HG03521 (cell line): Measurements from ENCODE around the gene ECSCR.
A peak's percentile ranks its signal among the peaks of the same experiment; 100 is the strongest.
"Not testable (repeated sequence)": the region's sequence is repeated elsewhere in the genome, so short reads cannot be mapped to it uniquely, and the experiment has no call there.

ENCODE experiments used
- ATAC-seq: cut with Tn5 transposase; IDR thresholded peaks from one replicate; pipeline ENCODE4 v1.9.1; 2021; ENCODE audit warnings: mild to moderate bottlenecking, moderate library complexity; ENCODE audit not compliant: unreplicated experiment

ECSCR gene

GRCh38 chr5:139414581-139415130 is 47.9 kb downstream of the ECSCR start:
- no peak for ATAC-seq

- no peak for ATAC-seq
Observed at GRCh38 chr5:139413963-139414362, 48.6 kb downstream of the ECSCR start.

DNA sequence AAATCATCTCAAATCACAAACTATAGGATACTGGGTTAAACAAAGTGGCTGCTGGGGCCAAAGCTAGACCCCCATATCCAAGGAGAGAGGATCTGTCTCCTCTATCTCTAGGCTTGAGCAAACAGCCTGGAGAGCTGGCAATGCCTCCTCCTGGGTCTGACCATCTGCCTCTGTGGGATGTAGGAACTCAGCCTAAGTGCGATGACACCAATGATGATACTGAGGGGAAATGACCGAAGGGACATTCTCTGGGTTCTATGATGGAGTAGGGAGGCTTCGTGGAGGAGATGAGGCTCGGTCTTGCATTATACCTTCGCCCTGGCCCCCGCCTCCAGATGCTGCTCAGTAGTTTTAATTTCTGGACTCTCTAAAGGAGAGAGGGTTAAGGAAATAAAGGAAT is 49.4 kb downstream of the ECSCR start:
- ATAC-seq, result no peak

GRCh38 chr5:139410993-139411828 is 51.3 kb downstream of the ECSCR start:
- no peak for ATAC-seq

DNA sequence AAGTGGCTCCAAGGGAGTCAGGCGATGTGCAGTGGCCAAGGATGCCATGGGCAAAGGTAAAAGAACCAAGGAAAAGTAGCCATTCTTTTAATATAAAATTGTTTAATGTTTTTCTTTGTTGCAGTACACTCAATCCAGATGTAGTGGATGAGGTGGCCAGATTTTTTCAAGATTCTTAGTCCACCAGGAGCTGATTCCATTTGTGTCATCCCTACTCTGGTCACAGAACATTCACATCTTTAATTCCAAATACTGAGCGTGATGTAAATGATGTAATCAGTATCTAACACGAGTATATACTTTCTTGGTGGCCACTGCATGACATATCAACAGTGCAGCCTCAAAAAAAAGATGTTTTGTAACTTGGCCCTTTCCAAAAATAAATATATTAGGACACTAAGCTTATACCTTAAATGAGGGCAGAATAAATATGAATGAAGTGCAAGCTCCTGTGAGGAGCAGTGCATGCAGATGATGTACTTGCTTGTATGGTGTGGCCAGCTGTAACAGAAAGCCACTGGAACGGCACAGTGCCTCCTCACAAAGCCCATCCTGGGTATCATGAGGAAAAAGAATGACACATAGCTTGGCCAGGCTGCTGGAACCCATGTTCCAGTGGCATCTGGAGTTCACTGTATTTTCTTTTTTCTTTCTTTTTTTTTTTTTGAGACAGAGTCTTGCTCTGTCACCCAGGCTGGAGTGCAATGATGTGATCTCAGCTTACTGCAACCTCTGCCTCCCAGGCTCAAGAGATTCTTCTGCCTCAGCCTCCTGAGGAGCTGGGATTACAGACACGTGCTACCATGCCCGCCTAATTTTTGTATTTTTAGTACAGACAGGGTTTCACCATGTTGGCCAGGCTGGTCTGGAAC is 52.2 kb downstream of the ECSCR start:
- ATAC-seq, result no peak

- ATAC-seq, result not testable (repeated sequence)
Observed at GRCh38 chr5:139409116-139409515, 53.4 kb downstream of the ECSCR start.

- no peak for ATAC-seq
Observed at GRCh38 chr5:139408191-139408590, 54.4 kb downstream of the ECSCR start.

DNA sequence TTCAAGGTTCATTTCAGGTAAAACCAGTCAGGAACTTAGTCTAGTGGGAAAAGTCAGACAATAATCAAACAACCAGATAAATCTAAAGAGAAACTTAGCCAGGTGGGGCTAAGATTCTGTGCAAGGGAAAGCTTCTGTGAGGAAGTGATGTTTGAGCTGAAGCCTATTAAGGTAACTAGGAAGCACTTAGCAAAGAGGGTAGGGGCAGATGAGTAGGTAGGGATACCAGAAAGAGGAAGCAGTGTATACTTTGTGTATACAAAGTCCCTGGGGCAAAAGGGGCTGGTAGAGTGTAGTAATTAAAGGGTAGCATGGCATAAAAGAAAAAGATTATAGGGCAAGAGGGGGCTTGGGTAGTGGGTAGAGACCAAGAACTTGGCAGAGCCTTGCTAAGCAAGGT is 55.0 kb downstream of the ECSCR start:
- ATAC-seq, result no peak

DNA sequence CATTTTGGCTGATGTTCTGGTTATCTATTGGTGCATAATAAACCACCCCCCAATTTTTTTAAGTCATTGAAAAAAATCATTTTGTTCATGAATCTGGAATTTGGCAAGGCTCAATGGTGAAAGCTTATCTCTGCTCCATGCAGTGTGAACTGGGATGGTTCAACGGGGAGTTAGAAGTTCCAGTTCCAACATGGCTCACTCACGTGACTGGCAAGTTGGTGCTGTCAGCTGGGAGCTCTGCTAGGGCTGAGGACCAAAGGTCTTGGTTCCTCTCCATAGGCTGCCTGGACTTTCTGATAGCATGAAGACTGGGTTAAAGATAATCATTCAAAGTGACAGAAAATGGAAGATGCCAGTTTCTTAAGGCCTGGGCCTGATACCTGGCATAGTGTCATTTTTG is 55.6 kb downstream of the ECSCR start:
- no peak for ATAC-seq

- ATAC-seq, result no peak
Observed at GRCh38 chr5:139404484-139404840, 58.1 kb downstream of the ECSCR start.

- peak; percentile 85 for ATAC-seq
Observed at GRCh38 chr5:139403787-139404483, 58.6 kb downstream of the ECSCR start, which contains the start of gene SPATA24. Gene SPATA24, minus strand, starts transcription at chr5:139404089. Its CDS starts 29 bp downstream, at chr5:139404060.

DNA sequence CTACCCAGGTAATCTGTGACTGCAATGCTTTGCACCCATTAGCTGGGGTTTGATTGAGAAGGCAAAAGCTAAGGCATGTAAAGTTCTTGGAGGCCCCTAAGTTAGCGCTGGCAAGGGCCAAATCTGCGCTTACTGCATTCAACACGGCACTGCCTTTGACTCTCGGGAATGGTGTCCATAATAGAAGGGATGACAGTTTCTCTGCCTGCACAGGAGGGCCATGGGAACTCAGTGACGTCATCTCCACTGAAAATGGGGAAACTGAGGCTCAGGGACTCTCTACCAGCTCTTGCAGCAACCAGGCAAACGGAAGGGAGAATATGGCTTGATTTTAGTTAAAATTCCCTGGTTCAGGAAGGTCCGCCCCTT is 59.1 kb downstream of the ECSCR start:
- ATAC-seq, result no peak

DNA sequence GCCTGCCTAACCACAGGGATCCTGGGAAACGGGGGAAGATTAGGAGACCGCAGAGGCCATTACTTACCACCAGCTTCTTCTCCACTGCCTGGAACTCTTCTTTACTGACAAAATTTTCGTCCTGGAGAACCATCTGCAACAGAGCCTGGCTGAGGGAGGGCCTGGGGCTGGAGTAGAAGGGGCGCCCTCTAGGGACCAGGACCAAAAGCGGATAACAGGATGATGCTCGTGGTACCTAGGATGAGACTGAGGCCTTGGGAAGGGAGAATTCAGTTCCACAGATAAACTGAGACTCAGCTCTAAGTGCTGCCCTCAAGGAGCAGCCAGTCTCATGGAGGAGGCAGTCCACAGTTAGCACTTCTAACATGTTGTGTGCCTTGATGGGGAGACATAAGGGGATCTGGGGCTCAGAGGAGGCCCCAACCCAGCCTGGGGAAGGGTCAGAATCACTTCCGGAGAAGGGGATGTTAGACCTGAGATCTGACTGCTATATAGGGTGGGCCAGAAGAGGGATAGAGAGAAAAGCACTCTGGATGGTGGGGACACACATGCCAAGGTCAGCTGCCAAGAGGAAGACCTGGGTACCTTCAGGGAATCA is 59.9 kb downstream of the ECSCR start:
- no peak for ATAC-seq

DNA sequence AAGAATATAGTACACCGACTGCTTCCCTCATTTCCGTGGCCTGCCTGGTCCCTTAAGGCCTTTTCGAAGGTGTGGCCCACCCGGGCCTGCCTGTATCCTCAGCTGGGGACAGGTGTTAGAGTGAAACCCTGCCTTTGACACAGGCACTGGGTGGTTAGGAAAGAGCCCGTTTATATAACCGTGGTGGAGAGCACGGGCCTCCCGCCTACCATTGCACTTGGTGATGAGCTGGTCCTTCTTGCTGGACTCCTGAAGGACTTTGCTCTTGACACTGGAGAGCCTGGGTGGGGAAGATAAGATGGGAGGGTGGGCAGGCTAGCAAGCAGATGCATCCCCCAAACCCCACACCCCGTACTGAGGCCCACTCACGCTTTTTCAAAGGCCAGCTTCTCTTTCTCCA is 61.0 kb downstream of the ECSCR start:
- no peak for ATAC-seq

DNA sequence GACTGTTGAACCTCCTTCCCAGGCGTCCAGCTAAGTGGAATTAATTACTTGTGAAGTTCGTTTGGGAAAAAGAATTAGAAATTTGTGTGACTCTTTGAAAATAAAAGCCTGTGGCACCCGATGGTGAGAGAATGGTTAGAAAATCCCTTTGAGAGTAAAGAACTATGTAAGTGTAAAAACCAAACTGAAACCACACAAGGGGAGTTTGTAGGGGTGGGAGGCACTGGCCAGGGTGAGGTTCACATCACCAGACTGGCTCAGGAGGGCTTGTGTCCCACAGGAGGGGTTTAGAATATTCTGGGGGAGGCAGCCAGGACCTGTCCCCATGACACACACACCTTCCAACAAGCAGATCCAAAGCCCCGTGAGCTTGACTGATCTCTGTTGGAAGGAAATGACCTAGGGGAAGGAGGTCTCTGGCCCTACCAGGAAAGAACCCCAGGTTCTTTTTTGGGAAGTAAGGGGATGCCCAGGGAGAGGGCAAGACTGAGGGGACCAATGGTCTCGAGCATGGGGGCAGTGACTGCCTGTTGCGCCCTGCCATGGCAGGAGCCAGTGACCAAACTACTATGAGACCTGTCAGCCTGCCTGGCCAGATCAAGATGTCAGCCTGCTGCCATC is 62.9 kb downstream of the ECSCR start:
- ATAC-seq, result no peak
